ENCODE data around the gene ROCK2.

DNA sequence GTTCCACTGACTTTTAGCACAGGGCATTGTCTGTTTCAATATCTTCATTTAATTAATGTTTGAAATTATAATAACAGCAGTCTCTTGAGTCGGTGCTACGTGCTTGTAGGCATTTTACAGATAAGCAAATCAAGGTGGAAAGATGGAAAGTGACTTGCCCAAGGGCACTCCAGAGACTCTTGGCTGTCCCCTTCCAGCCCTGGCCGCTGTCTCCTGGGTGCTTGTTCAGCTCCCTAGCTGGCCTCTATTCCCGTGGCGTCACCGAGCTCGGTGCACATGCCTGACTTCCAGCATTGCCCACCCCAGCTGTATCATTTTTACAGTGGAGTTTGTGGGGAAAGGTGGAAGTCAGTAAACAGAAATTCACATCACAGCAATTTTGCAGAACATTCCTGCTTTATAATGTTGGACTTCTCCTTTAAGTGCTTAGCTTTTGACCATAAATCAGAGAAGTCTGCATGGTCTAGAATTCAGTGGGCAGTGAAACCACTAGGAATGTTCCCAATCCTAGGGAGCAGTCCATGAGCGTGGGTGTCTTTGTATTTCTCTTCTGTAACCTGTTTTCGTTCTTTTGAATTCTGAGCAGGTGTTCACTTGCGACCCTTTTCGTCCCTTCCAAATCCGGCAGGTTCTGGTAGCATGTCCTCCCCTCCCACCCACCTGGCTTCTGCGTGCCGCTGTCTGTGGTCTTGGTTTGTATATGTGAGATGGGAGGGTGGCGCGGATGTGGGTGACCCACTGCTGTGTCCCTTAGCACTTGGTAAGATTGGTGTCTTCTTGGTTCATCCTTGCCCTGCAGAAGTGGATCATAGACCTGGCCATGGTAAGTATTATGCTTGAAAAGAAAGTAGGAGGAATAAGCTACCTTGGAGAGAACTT, 180.8 kb downstream of the ROCK2 start:
- no peak for TF ChIP-seq EZH2 (IDR thresholded peaks at IDR 0.05)
- TF ChIP-seq, protein P1, sequence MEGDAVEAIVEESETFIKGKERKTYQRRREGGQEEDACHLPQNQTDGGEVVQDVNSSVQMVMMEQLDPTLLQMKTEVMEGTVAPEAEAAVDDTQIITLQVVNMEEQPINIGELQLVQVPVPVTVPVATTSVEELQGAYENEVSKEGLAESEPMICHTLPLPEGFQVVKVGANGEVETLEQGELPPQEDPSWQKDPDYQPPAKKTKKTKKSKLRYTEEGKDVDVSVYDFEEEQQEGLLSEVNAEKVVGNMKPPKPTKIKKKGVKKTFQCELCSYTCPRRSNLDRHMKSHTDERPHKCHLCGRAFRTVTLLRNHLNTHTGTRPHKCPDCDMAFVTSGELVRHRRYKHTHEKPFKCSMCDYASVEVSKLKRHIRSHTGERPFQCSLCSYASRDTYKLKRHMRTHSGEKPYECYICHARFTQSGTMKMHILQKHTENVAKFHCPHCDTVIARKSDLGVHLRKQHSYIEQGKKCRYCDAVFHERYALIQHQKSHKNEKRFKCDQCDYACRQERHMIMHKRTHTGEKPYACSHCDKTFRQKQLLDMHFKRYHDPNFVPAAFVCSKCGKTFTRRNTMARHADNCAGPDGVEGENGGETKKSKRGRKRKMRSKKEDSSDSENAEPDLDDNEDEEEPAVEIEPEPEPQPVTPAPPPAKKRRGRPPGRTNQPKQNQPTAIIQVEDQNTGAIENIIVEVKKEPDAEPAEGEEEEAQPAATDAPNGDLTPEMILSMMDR (IDR thresholded peaks at IDR 0.05): no peak
- no peak for TF ChIP-seq EZH2phosphoT487 (IDR thresholded peaks at IDR 0.05)

Measured in neural progenitor cell (in vitro differentiated cells).